SK-N-SH (cell line): ENCODE data around the gene BRINP2. TPM values are rescaled to one million over a fixed set of nuclear protein-coding genes. Genes with fewer than 3 reads are reported as not detected.

ENCODE experiments used
- CTCF ChIA-PET: fragments of 300-600, 350-600 bp; formaldehyde crosslinking; extraction: SDS; loops from one replicate; lab custom pipeline; 2021; lab: Yijun Ruan, JAX
- POLR2A ChIA-PET: fragments of 350-600 bp; sonication (Branson Sonifier 250); formaldehyde crosslinking; extraction: SDS; loops from one replicate; lab custom pipeline; 2020; ENCODE audit warnings: antibody characterized with exemption, inconsistent platforms; lab: Yijun Ruan, JAX
- DNase-seq: peaks from one replicate; pipeline ENCODE4 v3.0.0; 2012
- H2AFZ ChIP-seq: fragments of 200-600 bp; sonication (generic); 2 replicates; pipeline ENCODE4 v1.8.1; 2016; ENCODE audit warnings: antibody characterized with exemption, mild to moderate bottlenecking, low read depth
- H3F3A ChIP-seq: fragments of 200-600 bp; sonication (generic); replicated peaks from 2 replicates; pipeline ENCODE3; 2016; ENCODE audit warnings: antibody characterized with exemption, mild to moderate bottlenecking; ENCODE audit not compliant: insufficient read depth
- H3K27ac ChIP-seq, 2 experiments: fragments of 200-500 bp in 1 of 2; fragments of 200-600 bp in 1 of 2; sonication (Bioruptor generic) in 1 of 2; sonication (generic), shearing (Covaris generic) in 1 of 2; 2 replicates each; pipeline versions ENCODE4 v1.5.1 to v1.6.1; 2014 to 2016; ENCODE audit warnings: low read depth in 2 of 2, inconsistent platforms in 1 of 2, low read length in 1 of 2, mild to moderate bottlenecking in 1 of 2, mixed read lengths in 1 of 2
- H3K27me3 ChIP-seq: fragments of 200-600 bp; sonication (generic), shearing (Covaris generic); 2 replicates; pipeline ENCODE4 v1.6.1; 2016; ENCODE audit warnings: mixed run types; ENCODE audit not compliant: insufficient read depth
- H3K36me3 ChIP-seq, 2 experiments: fragments of 200-500 bp in 1 of 2; fragments of 200-600 bp in 1 of 2; sonication (Bioruptor generic) in 1 of 2; sonication (generic) in 1 of 2; replicated peaks in 1 of 2; 2 replicates each; pipeline versions ENCODE3 to v1.5.1; 2014 to 2016; ENCODE audit warnings: low read length in 1 of 2, mild to moderate bottlenecking in 1 of 2; ENCODE audit not compliant: insufficient read depth in 2 of 2, control insufficient read depth in 1 of 2
- H3K4me1 ChIP-seq, 2 experiments: fragments of 200-500 bp in 1 of 2; fragments of 200-600 bp in 1 of 2; sonication (Bioruptor generic) in 1 of 2; sonication (generic), shearing (Covaris generic) in 1 of 2; 2 replicates each; pipeline versions ENCODE4 v1.5.1 to v1.6.1; 2014 to 2016; ENCODE audit warnings: low read depth in 1 of 2, low read length in 1 of 2, mixed run types in 1 of 2; ENCODE audit not compliant: insufficient read depth in 2 of 2, control insufficient read depth in 1 of 2
- H3K4me2 ChIP-seq: fragments of 200-600 bp; sonication (generic), shearing (Covaris generic); 2 replicates; pipeline ENCODE4 v1.6.1; 2017; ENCODE audit warnings: mixed run types
- H3K4me3 ChIP-seq, 2 experiments: fragments of 200-500 bp in 1 of 2; fragments of 200-600 bp in 1 of 2; sonication (Bioruptor generic) in 1 of 2; sonication (generic), shearing (Covaris generic) in 1 of 2; 2 replicates each; pipeline versions ENCODE4 v1.5.1 to v1.8.1; 2014 to 2016; ENCODE audit warnings: low read depth in 2 of 2, inconsistent platforms in 1 of 2, low read length in 1 of 2, mild to moderate bottlenecking in 1 of 2, mixed read lengths in 1 of 2, moderate library complexity in 1 of 2
- H3K79me2 ChIP-seq: fragments of 200-600 bp; sonication (generic); 2 replicates; pipeline ENCODE4 v1.8.1; 2017; ENCODE audit warnings: mild to moderate bottlenecking; ENCODE audit not compliant: insufficient read depth
- H3K9ac ChIP-seq: fragments of 200-600 bp; sonication (generic); 2 replicates; pipeline ENCODE4 v1.6.1; 2017; ENCODE audit warnings: mixed run types
- H3K9me2 ChIP-seq: fragments of 200-600 bp; sonication (generic); 2 replicates; pipeline ENCODE4 v1.6.1; 2017; ENCODE audit warnings: mixed run types
- H3K9me3 ChIP-seq: fragments of 200-600 bp; sonication (generic); 2 replicates; pipeline ENCODE4 v1.6.1; 2017; ENCODE audit warnings: mixed run types, mild to moderate bottlenecking, moderate library complexity
- H4K20me1 ChIP-seq: fragments of 200-600 bp; sonication (generic); 2 replicates; pipeline ENCODE4 v1.6.1; 2017; ENCODE audit warnings: mild to moderate bottlenecking, mixed run types; ENCODE audit not compliant: insufficient read depth
- EP300 ChIP-seq, 2 experiments: IDR thresholded peaks; 2 replicates each; pipeline versions ENCODE4 v1.4.0 to v1.6.1; 2012; ENCODE audit warnings: borderline replicate concordance in 1 of 2, low read depth in 1 of 2, low read length in 1 of 2
- FOXJ3 ChIP-seq: sonication (generic); formaldehyde crosslinking; IDR thresholded peaks from 2 replicates; pipeline ENCODE4 v1.5.1; 2020; ENCODE audit warnings: mild to moderate bottlenecking, missing genetic modification reagents
- GATA2 ChIP-seq: sonication (generic); formaldehyde crosslinking; IDR thresholded peaks from 2 replicates; pipeline ENCODE4 v1.5.0; 2020; ENCODE audit warnings: mild to moderate bottlenecking, missing genetic modification reagents
- JUND ChIP-seq: IDR thresholded peaks from 2 replicates; pipeline ENCODE4 v1.4.0; 2012
- MXI1 ChIP-seq: IDR thresholded peaks from 2 replicates; pipeline ENCODE4 v1.6.1; 2012; ENCODE audit warnings: mild to moderate bottlenecking, low read depth, low read length, improper control_type of control experiment
- NFIC ChIP-seq: IDR thresholded peaks from 2 replicates; pipeline ENCODE4 v1.4.0; 2012; ENCODE audit warnings: borderline replicate concordance
- NRF1 ChIP-seq: IDR thresholded peaks from 2 replicates; pipeline ENCODE4 v1.6.1; 2012; ENCODE audit warnings: low read depth, mild to moderate bottlenecking, low read length
- POLR2AphosphoS5 ChIP-seq: IDR thresholded peaks from 2 replicates; pipeline ENCODE4 v1.6.1; 2012; ENCODE audit warnings: low read depth, low read length
- RFX5 ChIP-seq: IDR thresholded peaks from 2 replicates; pipeline ENCODE4 v1.6.1; 2012; ENCODE audit warnings: mild to moderate bottlenecking, improper control_type of control experiment, low read length
- RXRA ChIP-seq: IDR thresholded peaks from 2 replicates; pipeline ENCODE4 v1.4.0; 2012; ENCODE audit warnings: low read depth, mild to moderate bottlenecking, borderline replicate concordance
- TAF1 ChIP-seq: IDR thresholded peaks from 2 replicates; pipeline ENCODE4 v1.6.1; 2012; ENCODE audit warnings: low read depth, mild to moderate bottlenecking, low read length, moderate library complexity, borderline replicate concordance
- YY1 ChIP-seq: IDR thresholded peaks from 2 replicates; pipeline ENCODE4 v1.4.0; 2012; ENCODE audit warnings: low read depth, mild to moderate bottlenecking
- WGBS: methylation state at CpG from one replicate; pipeline ENCODE4 v1.1.6; 2017; ENCODE audit warnings: low lambda C conversion rate; 5-methylcytosine and 5-hydroxymethylcytosine counted together
- polyA plus RNA-seq, 3 experiments: library from polyadenylated mRNA; depleted of rRNA; stranded (reverse); fragments of >200 nt; gene quantifications; 2 replicates each; pipeline ENCODE4 v1.2.3, GENCODE V29; 2012
- TF ChIP-seq, protein P1 (sequence below): fragments of 200-600 bp; sonication (generic); IDR thresholded peaks from 2 replicates; pipeline ENCODE4 v1.6.1; 2017; ENCODE audit warnings: antibody characterized with exemption, mild to moderate bottlenecking, moderate library complexity
- TF ChIP-seq, protein P2 (sequence below): IDR thresholded peaks from 2 replicates; pipeline ENCODE4 v1.4.0; 2012; ENCODE audit warnings: low read depth, borderline replicate concordance

BRINP2 gene
- polyA plus RNA-seq, 1 of the 3 experiments (the other 2 are of a cell fraction) = 0.12 TPM

DNA sequence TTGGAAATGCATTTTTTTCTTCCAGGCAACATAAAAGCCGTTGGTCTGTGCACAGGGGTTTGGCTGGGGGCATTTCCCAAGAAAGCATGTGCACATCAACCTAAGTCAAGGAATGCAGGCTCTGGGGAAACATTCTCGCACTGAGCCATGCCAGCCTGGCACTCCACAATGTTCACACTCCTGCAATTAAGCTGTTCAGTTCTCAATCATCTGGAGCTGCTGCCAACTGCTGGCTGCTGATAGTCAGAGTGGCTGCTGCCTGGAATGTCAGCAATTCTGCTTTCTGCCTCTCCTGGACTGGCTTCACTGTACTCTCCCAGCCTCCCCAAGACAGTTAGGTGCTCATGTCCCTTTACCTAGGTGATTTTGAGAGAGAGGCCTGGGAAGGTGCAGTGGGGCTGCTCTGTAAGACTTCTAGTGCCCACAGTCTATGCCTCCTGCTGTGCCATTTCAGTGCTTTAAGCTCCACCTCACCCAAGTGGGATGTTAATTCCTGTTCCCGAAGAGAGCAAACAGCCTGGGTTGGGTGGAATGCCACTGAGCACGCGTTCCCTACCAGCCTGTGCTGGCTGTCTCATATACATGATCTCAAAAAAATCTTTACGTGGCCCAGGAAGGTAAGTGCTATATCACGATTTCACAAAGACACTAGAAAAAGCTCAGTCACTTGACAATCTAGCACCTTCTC, 131.7 kb downstream of the BRINP2 start:
- no peak for TF ChIP-seq TAF1
- no peak for TF ChIP-seq GATA2 (CRISPR knock-in tag)
- TF ChIP-seq, protein P1, sequence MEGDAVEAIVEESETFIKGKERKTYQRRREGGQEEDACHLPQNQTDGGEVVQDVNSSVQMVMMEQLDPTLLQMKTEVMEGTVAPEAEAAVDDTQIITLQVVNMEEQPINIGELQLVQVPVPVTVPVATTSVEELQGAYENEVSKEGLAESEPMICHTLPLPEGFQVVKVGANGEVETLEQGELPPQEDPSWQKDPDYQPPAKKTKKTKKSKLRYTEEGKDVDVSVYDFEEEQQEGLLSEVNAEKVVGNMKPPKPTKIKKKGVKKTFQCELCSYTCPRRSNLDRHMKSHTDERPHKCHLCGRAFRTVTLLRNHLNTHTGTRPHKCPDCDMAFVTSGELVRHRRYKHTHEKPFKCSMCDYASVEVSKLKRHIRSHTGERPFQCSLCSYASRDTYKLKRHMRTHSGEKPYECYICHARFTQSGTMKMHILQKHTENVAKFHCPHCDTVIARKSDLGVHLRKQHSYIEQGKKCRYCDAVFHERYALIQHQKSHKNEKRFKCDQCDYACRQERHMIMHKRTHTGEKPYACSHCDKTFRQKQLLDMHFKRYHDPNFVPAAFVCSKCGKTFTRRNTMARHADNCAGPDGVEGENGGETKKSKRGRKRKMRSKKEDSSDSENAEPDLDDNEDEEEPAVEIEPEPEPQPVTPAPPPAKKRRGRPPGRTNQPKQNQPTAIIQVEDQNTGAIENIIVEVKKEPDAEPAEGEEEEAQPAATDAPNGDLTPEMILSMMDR = no peak
- no peak for TF ChIP-seq RXRA
- TF ChIP-seq, protein P2, sequence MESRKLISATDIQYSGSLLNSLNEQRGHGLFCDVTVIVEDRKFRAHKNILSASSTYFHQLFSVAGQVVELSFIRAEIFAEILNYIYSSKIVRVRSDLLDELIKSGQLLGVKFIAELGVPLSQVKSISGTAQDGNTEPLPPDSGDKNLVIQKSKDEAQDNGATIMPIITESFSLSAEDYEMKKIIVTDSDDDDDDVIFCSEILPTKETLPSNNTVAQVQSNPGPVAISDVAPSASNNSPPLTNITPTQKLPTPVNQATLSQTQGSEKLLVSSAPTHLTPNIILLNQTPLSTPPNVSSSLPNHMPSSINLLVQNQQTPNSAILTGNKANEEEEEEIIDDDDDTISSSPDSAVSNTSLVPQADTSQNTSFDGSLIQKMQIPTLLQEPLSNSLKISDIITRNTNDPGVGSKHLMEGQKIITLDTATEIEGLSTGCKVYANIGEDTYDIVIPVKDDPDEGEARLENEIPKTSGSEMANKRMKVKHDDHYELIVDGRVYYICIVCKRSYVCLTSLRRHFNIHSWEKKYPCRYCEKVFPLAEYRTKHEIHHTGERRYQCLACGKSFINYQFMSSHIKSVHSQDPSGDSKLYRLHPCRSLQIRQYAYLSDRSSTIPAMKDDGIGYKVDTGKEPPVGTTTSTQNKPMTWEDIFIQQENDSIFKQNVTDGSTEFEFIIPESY = no peak
- no peak for TF ChIP-seq EP300 (IDR thresholded peaks at IDR 0.05; ENCODE audit: borderline replicate concordance in 1 of 2, low read depth in 1 of 2, low read length in 1 of 2)
- no peak for TF ChIP-seq POLR2AphosphoS5
- TF ChIP-seq RFX5 = no peak
- TF ChIP-seq FOXJ3 (CRISPR knock-in tag) = no peak
- TF ChIP-seq NFIC = no peak
- TF ChIP-seq JUND = no peak
- no peak for TF ChIP-seq MXI1
- TF ChIP-seq NRF1 = no peak
- no peak for TF ChIP-seq YY1
- no peaks in the 10 kb centered on the region for H3K27me3 ChIP-seq
- DNase-seq = no peak
- H3F3A ChIP-seq = no peaks in the 10 kb centered on the region
- H3K27ac ChIP-seq = no peak overlapping the region
- no peaks in the 10 kb centered on the region for H4K20me1 ChIP-seq
- no peak overlapping the region for H3K4me2 ChIP-seq
- no peaks in the 10 kb centered on the region for H3K36me3 ChIP-seq
- whole genome bisulfite sequencing = 31% methylated on average over 7 of the region's 7 CpGs
- no peak overlapping the region for H3K4me3 ChIP-seq
- H3K79me2 ChIP-seq = no peaks in the 10 kb centered on the region
- peaks cover 0 to 30% of the 10 kb centered on the region in 2 experiments; a peak in 2 of 4 replicates for H3K4me1 ChIP-seq
- CTCF ChIA-PET = interaction anchor here (0.8 to 2.4 kb wide), 3 partner anchors 121 to 478 kb away, joined by 3 to 9 read pairs (median 4); no protein-coding TSS in a partner anchor
- no peaks in the 10 kb centered on the region for H3K9me2 ChIP-seq
- POLR2A ChIA-PET = no interaction called here
- H3K9ac ChIP-seq = no peak overlapping the region
- H2AFZ ChIP-seq = no peak overlapping the region
- no peaks in the 10 kb centered on the region for H3K9me3 ChIP-seq
